Right atrium auricular region (tissue), 2 donors: ENCODE results near the gene COG5. TPM values are rescaled to one million over a fixed set of nuclear protein-coding genes. Genes with fewer than 3 reads are reported as not detected.
A peak's percentile ranks its signal among the peaks of the same experiment; 100 is the strongest.
"Not testable (repeated sequence)": the region's sequence is repeated elsewhere in the genome, so short reads cannot be mapped to it uniquely, and the experiment has no call there.

Experiments used
- DNase-seq: peaks from one replicate; pipeline ENCODE4 v3.0.0-alpha.2; 2019; ENCODE audit warnings: low spot score
- H3K27ac ChIP-seq, 2 donors: fragments of 200-600 bp; sonication (generic); 1 replicate in 1 of 2; 2 replicates in 1 of 2; pipeline ENCODE4 v1.5.1; 2016 to 2019
- H3K27me3 ChIP-seq, 2 donors: fragments of 200-600 bp; sonication (generic); one replicate each; pipeline versions ENCODE4 v1.5.1 to v1.6.0; 2017 to 2019
- H3K36me3 ChIP-seq: fragments of 200-600 bp; sonication (generic); one replicate; pipeline ENCODE4 v1.5.1; 2016
- H3K4me1 ChIP-seq, 2 donors: fragments of 200-600 bp; sonication (generic); one replicate each; pipeline versions ENCODE4 v1.5.1 to v1.6.0; 2017 to 2019
- H3K4me3 ChIP-seq, 2 donors: fragments of 200-600 bp; sonication (generic); 1 replicate in 1 of 2; 2 replicates in 1 of 2; pipeline ENCODE4 v1.5.1; 2017 to 2019; ENCODE audit warnings: mild to moderate bottlenecking in 1 of 2, moderate library complexity in 1 of 2
- H3K9me3 ChIP-seq, 2 donors: fragments of 200-600 bp; sonication (generic); one replicate each; pipeline ENCODE4 v1.5.1; 2019
- total RNA-seq, 2 donors: library from RNA; depleted of rRNA; stranded (reverse); fragments of >200 nt; gene quantifications; one replicate each; pipeline ENCODE4 v1.1.0, GENCODE V29; 2016
- TF ChIP-seq, protein P1 (sequence below), 2 donors: fragments of 200-600 bp; sonication (generic); IDR thresholded peaks; one replicate each; pipeline ENCODE4 v1.5.1; 2019; ENCODE audit warnings: antibody characterized with exemption in 2 of 2

COG5 gene
- total RNA-seq, 2 donors from 2014 or later: 28.0 to 31.8 TPM

- no peaks in the 10 kb centered on the region for H3K27me3 ChIP-seq
- no peaks in the 10 kb centered on the region for H3K36me3 ChIP-seq
- H3K4me1 ChIP-seq: peaks cover 0 to 27% of the 10 kb centered on the region in 2 donors
- TF ChIP-seq, protein P1, sequence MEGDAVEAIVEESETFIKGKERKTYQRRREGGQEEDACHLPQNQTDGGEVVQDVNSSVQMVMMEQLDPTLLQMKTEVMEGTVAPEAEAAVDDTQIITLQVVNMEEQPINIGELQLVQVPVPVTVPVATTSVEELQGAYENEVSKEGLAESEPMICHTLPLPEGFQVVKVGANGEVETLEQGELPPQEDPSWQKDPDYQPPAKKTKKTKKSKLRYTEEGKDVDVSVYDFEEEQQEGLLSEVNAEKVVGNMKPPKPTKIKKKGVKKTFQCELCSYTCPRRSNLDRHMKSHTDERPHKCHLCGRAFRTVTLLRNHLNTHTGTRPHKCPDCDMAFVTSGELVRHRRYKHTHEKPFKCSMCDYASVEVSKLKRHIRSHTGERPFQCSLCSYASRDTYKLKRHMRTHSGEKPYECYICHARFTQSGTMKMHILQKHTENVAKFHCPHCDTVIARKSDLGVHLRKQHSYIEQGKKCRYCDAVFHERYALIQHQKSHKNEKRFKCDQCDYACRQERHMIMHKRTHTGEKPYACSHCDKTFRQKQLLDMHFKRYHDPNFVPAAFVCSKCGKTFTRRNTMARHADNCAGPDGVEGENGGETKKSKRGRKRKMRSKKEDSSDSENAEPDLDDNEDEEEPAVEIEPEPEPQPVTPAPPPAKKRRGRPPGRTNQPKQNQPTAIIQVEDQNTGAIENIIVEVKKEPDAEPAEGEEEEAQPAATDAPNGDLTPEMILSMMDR (IDR thresholded peaks at IDR 0.05): no peak
- peak overlapping the region; percentile 4 to 35 for H3K27ac ChIP-seq
- no peaks in the 10 kb centered on the region for H3K9me3 ChIP-seq
- no peak for DNase-seq
- no peak overlapping the region for H3K4me3 ChIP-seq
Measured at GRCh38 chr7:107233174-107233573, 330.5 kb downstream of the COG5 start.

DNA sequence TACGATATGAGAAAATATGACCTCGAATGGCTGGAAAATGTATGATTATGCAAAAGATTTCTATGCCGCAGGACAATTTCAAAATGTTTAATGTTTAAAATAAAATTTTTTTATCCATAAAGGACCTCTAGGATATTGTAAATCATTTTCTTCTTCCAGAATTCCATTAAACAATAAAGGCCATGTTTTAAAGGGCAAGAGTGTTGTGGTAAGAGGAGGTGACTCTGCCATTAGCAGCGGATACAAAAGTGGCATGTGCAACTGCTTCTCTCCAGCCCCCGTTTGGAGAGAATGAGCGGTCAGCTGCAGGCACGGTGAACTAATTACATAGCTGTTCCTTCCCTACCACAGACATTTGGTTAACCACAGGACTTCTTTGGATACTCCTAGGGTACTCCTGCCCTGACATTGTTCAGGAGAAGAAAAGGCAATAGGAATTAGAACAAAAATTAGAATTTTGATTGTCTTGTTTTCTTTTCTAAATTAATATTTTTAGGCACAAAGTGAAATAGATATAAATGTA is 331.1 kb downstream of the COG5 start:
- peaks cover 0 to 23% of the 10 kb centered on the region in 2 donors for H3K4me1 ChIP-seq
- no peak for DNase-seq
- TF ChIP-seq, protein P1 (IDR thresholded peaks at IDR 0.05): no peak
- peak overlapping the region; percentile 4 to 35 for H3K27ac ChIP-seq
- no peaks in the 10 kb centered on the region for H3K27me3 ChIP-seq
- no peak overlapping the region for H3K4me3 ChIP-seq
- H3K36me3 ChIP-seq: no peaks in the 10 kb centered on the region
- H3K9me3 ChIP-seq: no peaks in the 10 kb centered on the region

DNA sequence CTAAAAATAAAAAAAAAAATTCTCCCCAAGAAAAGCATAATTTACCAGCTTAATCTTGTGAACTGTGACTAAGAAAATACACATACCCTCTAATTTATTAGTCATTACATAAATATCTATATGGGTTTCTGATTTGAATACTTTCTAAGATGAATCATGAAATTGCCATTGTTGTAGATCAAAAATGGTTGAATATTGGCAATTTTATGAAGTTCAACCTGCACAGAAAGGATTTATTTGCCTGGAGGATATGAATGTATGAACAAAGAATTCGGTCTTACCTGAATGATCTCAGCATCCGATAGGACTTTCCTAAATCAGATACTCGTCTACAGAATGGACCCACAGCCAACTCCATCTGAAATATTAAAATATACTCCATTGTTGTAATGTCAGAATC is 333.4 kb downstream of the COG5 start:
- Histone ChIP-seq H3K27me3 (no peaks in the 10 kb centered on the region), H3K4me3 (no peak overlapping the region), H3K9me3 (no peaks in the 10 kb centered on the region), H3K4me1 (peaks cover 0 to 9% of the 10 kb centered on the region in 2 donors), H3K27ac (no peak overlapping the region), H3K36me3 (no peaks in the 10 kb centered on the region)
- no peak for DNase-seq
- TF ChIP-seq, protein P1 (IDR thresholded peaks at IDR 0.05): no peak

- H3K27me3 ChIP-seq: no peaks in the 10 kb centered on the region
- H3K4me1 ChIP-seq: peaks cover 0 to 13% of the 10 kb centered on the region in 2 donors
- no peak overlapping the region for H3K4me3 ChIP-seq
- no peak for DNase-seq
- H3K27ac ChIP-seq: no peak overlapping the region
- TF ChIP-seq, protein P1 (IDR thresholded peaks at IDR 0.05): no peak
- no peaks in the 10 kb centered on the region for H3K36me3 ChIP-seq
- no peaks in the 10 kb centered on the region for H3K9me3 ChIP-seq
Measured at GRCh38 chr7:107228291-107228690, 335.4 kb downstream of the COG5 start.

- Histone ChIP-seq H3K4me1 (peaks cover 0 to 11% of the 10 kb centered on the region in 2 donors), H3K27ac (peak overlapping the region; percentile 33 to 84), H3K36me3 (no peaks in the 10 kb centered on the region), H3K27me3 (no peaks in the 10 kb centered on the region), H3K4me3 (no peak overlapping the region), H3K9me3 (no peaks in the 10 kb centered on the region)
- TF ChIP-seq, protein P1 (IDR thresholded peaks at IDR 0.05): no peak
- DNase-seq: no peak
Measured at GRCh38 chr7:107224374-107225223, 339.1 kb downstream of the COG5 start.

- H3K4me3 ChIP-seq, DNase-seq, H3K9me3 ChIP-seq, H3K36me3 ChIP-seq, H3K27me3 ChIP-seq: not testable (repeated sequence)
- Histone ChIP-seq H3K27ac (peak overlapping the region; percentile 64 to 84), H3K4me1 (peaks cover 0 to 17% of the 10 kb centered on the region in 2 donors)
Measured at GRCh38 chr7:107220806-107221205, 342.9 kb downstream of the COG5 start.
